ENCODE measurements around the gene JHY.

Gene JHY

DNA sequence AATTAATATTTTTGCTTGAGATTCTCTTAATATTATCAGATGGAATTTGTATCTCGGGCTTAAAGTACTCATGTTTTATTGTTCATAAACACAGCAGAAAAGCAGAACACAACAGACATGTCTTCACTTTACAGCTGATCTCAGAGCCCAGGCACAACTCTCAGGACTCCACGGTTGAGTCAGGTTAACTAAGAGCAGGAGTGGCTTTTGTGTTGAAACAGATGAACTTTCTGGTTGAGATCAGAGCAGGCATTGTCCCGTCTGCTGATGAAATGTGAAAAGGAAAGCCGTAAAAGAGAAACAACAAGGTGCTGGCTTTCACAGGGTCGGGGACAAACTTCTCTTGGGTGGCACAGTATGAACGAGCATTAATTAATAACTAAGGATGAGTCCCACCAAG, 49.0 kb downstream of the JHY start:
- CTCF ChIA-PET, result no interaction called here
- DNase-seq (ENCODE audit: extremely low spot score), result no peak
- POLR2A ChIA-PET, result no interaction called here
- TF ChIP-seq HDGF (IDR thresholded peaks at IDR 0.05; ENCODE audit: borderline replicate concordance) (no peak), SUZ12 (IDR thresholded peaks at IDR 0.05) (no peak), ELF4 (IDR thresholded peaks at IDR 0.05) (no peak), CTBP1 (IDR thresholded peaks at IDR 0.05; ENCODE audit: borderline replicate concordance) (no peak), L3MBTL2 (conservative IDR thresholded peaks at IDR 0.05) (no peak), SP1 (IDR thresholded peaks at IDR 0.05) (no peak), TARDBP (IDR thresholded peaks at IDR 0.05) (no peak), FOXA1 (IDR thresholded peaks at IDR 0.05) (no peak), LEF1 (IDR thresholded peaks at IDR 0.05; ENCODE audit: borderline replicate concordance) (no peak), ZNF384 (IDR thresholded peaks at IDR 0.05) (no peak), ARNT (IDR thresholded peaks at IDR 0.05) (no peak), BHLHE40 (IDR thresholded peaks at IDR 0.05; ENCODE audit: borderline replicate concordance) (no peak), FOXM1 (IDR thresholded peaks at IDR 0.05; ENCODE audit: borderline replicate concordance) (no peak)
- TF ChIP-seq, protein P1, sequence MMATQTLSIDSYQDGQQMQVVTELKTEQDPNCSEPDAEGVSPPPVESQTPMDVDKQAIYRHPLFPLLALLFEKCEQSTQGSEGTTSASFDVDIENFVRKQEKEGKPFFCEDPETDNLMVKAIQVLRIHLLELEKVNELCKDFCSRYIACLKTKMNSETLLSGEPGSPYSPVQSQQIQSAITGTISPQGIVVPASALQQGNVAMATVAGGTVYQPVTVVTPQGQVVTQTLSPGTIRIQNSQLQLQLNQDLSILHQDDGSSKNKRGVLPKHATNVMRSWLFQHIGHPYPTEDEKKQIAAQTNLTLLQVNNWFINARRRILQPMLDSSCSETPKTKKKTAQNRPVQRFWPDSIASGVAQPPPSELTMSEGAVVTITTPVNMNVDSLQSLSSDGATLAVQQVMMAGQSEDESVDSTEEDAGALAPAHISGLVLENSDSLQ (IDR thresholded peaks at IDR 0.05), result no peak

DNA sequence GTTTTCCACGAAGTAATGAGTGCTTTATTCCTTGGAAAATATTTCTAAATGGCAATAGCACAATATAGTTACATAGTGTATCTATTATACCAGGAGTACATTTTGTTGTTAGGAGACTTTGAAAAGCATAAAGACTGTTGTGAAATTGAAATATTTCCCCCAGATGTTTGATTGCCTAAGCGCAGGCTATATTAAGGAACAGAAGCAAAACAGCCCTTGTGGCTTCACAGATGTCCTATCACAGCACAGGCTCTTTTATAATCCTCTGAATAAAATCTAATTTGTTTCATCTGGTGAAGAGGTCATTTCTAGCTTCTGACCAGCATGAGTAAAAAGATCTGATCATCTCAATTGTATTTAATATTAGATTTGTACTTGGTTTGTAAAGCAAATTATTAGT, 50.9 kb downstream of the JHY start:
- DNase-seq (ENCODE audit: extremely low spot score), result no peak
- CTCF ChIA-PET, result interaction anchor here (0.7 kb wide), 1 partner anchor 70 kb away, joined by 3 read pairs; no protein-coding TSS in a partner anchor
- TF ChIP-seq FOXA1 (IDR thresholded peaks at IDR 0.05) (no peak), FOXK2 (IDR thresholded peaks at IDR 0.05) (no peak), ZNF384 (IDR thresholded peaks at IDR 0.05) (no peak), ELF4 (IDR thresholded peaks at IDR 0.05) (no peak), L3MBTL2 (conservative IDR thresholded peaks at IDR 0.05) (no peak), LEF1 (IDR thresholded peaks at IDR 0.05; ENCODE audit: borderline replicate concordance) (no peak), ARNT (IDR thresholded peaks at IDR 0.05) (no peak), HDGF (IDR thresholded peaks at IDR 0.05; ENCODE audit: borderline replicate concordance) (no peak), SP1 (IDR thresholded peaks at IDR 0.05) (no peak), TARDBP (IDR thresholded peaks at IDR 0.05) (no peak), NFRKB (IDR thresholded peaks at IDR 0.05) (no peak), SUZ12 (IDR thresholded peaks at IDR 0.05) (no peak)
- TF ChIP-seq, protein P1 (IDR thresholded peaks at IDR 0.05), result no peak
- POLR2A ChIA-PET, result no interaction called here

DNA sequence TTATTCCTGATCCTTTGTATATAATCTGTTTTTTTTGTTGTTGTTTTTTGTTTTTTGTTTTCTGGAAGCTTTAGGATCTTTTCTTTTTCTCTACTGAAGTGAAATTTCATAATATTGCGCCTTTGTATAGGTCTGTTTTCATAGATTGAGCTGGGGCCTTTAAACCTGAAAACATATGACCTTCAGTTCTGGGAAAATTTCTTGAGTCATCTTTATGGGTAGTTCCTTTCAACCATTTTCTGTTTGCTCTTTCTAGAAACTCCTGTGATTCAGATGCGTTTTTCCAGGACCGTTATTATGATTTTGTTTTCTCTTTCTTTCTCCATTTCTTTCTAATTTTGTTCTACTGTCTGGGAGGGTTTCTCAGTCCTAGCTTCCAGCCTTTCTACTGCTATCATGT, 55.4 kb downstream of the JHY start:
- DNase-seq (ENCODE audit: extremely low spot score), result no peak
- POLR2A ChIA-PET, result no interaction called here
- CTCF ChIA-PET, result no interaction called here
- TF ChIP-seq HDGF (IDR thresholded peaks at IDR 0.05; ENCODE audit: borderline replicate concordance) (no peak), LEF1 (IDR thresholded peaks at IDR 0.05; ENCODE audit: borderline replicate concordance) (no peak), FOXK2 (IDR thresholded peaks at IDR 0.05) (no peak), L3MBTL2 (conservative IDR thresholded peaks at IDR 0.05) (no peak), FOXM1 (IDR thresholded peaks at IDR 0.05; ENCODE audit: borderline replicate concordance) (no peak), BHLHE40 (IDR thresholded peaks at IDR 0.05; ENCODE audit: borderline replicate concordance) (no peak), CTBP1 (IDR thresholded peaks at IDR 0.05; ENCODE audit: borderline replicate concordance) (no peak), NFRKB (IDR thresholded peaks at IDR 0.05) (no peak), ZNF384 (IDR thresholded peaks at IDR 0.05) (no peak), FOXA1 (IDR thresholded peaks at IDR 0.05) (no peak)
- TF ChIP-seq, protein P1 (IDR thresholded peaks at IDR 0.05), result no peak

DNA sequence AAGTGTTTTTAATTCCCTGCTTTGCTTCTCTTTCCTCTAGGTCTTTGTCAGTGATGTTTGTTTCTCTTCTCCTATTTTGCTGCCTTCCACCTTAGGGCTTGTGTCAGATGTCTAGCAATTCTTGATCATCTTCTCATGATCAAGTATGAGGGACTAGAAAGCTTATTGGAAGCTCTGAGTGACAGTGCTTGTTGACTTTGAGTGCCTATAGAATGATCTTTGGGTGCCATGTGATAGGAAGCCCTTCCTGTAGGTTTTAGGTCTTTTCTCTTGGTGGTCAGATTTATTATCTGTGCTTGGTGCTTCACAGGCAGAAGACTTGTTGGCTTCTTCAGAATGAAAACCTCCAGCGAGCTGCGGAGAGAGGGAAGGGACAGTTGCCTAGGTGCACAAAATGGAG, 56.0 kb downstream of the JHY start:
- CTCF ChIA-PET, result no interaction called here
- no peak for TF ChIP-seq SUZ12 (IDR thresholded peaks at IDR 0.05)
- TF ChIP-seq HDGF (IDR thresholded peaks at IDR 0.05; ENCODE audit: borderline replicate concordance), result no peak
- no peak for TF ChIP-seq LEF1 (IDR thresholded peaks at IDR 0.05; ENCODE audit: borderline replicate concordance)
- TF ChIP-seq SP1 (IDR thresholded peaks at IDR 0.05), result no peak
- no peak for TF ChIP-seq NFRKB (IDR thresholded peaks at IDR 0.05)
- TF ChIP-seq ARNT (IDR thresholded peaks at IDR 0.05), result no peak
- no peak for TF ChIP-seq ELF4 (IDR thresholded peaks at IDR 0.05)
- TF ChIP-seq FOXA1 (IDR thresholded peaks at IDR 0.05), result no peak
- TF ChIP-seq CTBP1 (IDR thresholded peaks at IDR 0.05; ENCODE audit: borderline replicate concordance), result no peak
- TF ChIP-seq BHLHE40 (IDR thresholded peaks at IDR 0.05; ENCODE audit: borderline replicate concordance), result no peak
- TF ChIP-seq, protein P1 (IDR thresholded peaks at IDR 0.05), result no peak
- TF ChIP-seq FOXM1 (IDR thresholded peaks at IDR 0.05; ENCODE audit: borderline replicate concordance), result no peak
- TF ChIP-seq TARDBP (IDR thresholded peaks at IDR 0.05), result no peak
- no peak for TF ChIP-seq FOXK2 (IDR thresholded peaks at IDR 0.05)
- no peak for TF ChIP-seq L3MBTL2 (conservative IDR thresholded peaks at IDR 0.05)
- POLR2A ChIA-PET, result no interaction called here
- DNase-seq (ENCODE audit: extremely low spot score), result no peak

DNA sequence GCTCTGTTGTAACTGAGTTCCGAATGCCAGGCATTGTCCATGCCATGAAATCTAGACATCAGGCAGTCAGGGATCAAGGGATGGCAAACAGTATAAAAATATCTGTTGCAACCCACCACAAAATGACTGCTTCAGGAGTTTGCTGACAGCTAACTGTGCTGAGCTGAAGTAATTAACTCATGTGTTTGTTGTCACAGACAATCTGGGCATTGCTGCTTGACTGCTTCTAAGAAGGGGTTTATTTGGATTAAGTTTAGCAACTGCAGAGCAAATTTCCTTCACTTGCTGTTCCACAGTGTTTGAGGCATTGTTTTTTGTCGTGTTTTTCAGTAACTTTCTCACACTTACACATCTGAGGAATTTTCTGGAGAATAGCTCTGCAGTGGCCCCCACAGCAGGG, 68.7 kb downstream of the JHY start:
- TF ChIP-seq FOXK2 (IDR thresholded peaks at IDR 0.05) (no peak), LEF1 (IDR thresholded peaks at IDR 0.05; ENCODE audit: borderline replicate concordance) (no peak), NFRKB (IDR thresholded peaks at IDR 0.05) (no peak), FOXA1 (IDR thresholded peaks at IDR 0.05) (no peak)
- DNase-seq (ENCODE audit: extremely low spot score), result no peak
- ChIA-PET CTCF (interaction anchor here (0.6 kb wide), 1 partner anchor 88 kb away, joined by 3 read pairs; no protein-coding TSS in a partner anchor), POLR2A (no interaction called here)

DNA sequence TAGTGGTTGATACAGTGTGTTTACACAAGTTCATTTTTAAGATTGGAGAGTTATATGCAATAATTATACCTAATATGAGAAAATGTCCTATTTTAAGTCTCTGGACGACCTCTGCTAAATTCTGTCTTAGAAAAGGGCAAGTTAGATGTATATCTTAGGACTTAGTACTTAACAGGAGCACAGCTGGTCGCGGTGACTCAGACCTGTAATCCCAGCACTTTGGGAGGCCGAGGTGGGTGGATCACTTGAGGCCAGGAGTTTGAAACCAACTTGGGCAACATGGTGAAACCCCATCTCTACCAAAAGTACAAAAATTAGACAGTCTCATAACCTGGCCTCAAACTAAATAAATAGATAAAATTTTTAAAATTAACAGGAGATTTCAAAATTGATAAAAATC, 71.9 kb downstream of the JHY start:
- CTCF ChIA-PET, result no interaction called here

More for the DNA sequence above, 71.9 kb downstream of the JHY start:
- no peak for TF ChIP-seq ZNF384 (IDR thresholded peaks at IDR 0.05)
- TF ChIP-seq FOXA1 (IDR thresholded peaks at IDR 0.05), result no peak
- TF ChIP-seq, protein P1 (IDR thresholded peaks at IDR 0.05), result no peak
- TF ChIP-seq FOXM1 (IDR thresholded peaks at IDR 0.05; ENCODE audit: borderline replicate concordance), result no peak
- TF ChIP-seq CTBP1 (IDR thresholded peaks at IDR 0.05; ENCODE audit: borderline replicate concordance), result no peak
- no peak for TF ChIP-seq L3MBTL2 (conservative IDR thresholded peaks at IDR 0.05)
- TF ChIP-seq ELF4 (IDR thresholded peaks at IDR 0.05), result no peak
- TF ChIP-seq LEF1 (IDR thresholded peaks at IDR 0.05; ENCODE audit: borderline replicate concordance), result no peak
- no peak for TF ChIP-seq TARDBP (IDR thresholded peaks at IDR 0.05)
- no peak for TF ChIP-seq BHLHE40 (IDR thresholded peaks at IDR 0.05; ENCODE audit: borderline replicate concordance)
- TF ChIP-seq NFRKB (IDR thresholded peaks at IDR 0.05), result no peak
- no peak for TF ChIP-seq ARNT (IDR thresholded peaks at IDR 0.05)
- TF ChIP-seq SP1 (IDR thresholded peaks at IDR 0.05), result no peak
- TF ChIP-seq FOXK2 (IDR thresholded peaks at IDR 0.05), result no peak
- no peak for TF ChIP-seq HDGF (IDR thresholded peaks at IDR 0.05; ENCODE audit: borderline replicate concordance)
- TF ChIP-seq SUZ12 (IDR thresholded peaks at IDR 0.05), result no peak
- POLR2A ChIA-PET, result no interaction called here
- no peak for DNase-seq (ENCODE audit: extremely low spot score)

Data from HEK293T (cell line).